Fibroblast of skin of right biceps (primary cell): ENCODE results near the gene PARD6B.
"Not testable (repeated sequence)": the region's sequence is repeated elsewhere in the genome, so short reads cannot be mapped to it uniquely, and the experiment has no call there.

Experiments used
- DNase-seq: peaks from one replicate; pipeline ENCODE4 v3.0.0-alpha.2; 2013

The PARD6B gene

DNA sequence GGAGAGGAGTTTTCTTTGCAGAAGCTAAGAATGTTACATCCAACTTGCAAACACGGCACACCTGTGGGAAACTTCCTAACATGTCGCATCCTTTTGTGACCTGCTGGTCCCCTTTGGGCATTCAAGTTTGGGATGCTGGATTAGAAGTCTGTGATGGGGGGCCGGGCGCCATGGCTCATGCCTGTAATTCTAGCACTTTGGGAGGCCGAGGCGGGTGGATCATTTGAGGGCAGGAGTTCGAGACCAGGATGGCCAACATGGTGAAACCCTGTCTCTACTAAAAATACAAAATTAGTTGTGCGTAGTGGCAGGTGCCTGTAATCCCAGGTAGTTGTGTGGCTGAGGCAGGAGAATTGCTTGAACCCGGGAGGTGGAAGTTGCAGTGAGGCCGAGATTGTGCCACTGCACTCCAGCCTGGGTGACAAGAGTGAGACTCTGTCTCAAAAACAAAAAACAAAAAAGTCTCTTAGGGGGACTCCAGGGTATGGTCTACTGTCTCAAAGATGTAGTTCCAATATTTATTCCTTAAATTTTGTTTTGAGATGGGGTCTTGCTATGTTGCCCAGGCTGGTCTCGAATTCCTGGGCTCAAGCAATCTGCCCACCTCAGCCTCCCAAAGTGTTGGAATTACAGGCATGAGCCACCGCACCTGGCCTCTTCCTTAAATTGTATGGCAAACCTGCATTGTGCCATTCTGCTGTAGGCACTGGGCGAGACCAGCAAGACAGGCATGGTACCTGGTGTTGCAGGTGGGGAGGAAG lies 69.8 kb downstream of the PARD6B start:
- not testable (repeated sequence) for DNase-seq

DNA sequence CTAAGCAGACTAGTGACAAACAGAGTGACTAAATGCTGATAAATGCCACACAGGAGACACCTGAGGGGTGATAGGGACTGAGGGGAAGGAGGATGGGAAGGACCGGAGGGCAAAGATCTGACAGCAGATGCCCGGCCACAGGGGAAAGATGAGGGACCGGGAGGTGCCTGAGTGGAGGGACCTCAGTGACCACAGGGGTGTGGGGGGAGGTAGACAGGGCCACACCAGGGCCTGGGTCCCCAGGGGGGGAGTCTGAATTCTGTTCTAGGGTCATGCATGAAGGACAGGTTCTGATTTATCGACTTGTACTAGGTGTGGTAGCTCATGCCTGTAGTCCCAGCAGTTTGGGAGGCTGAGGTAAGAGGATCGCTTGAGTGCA lies 70.4 kb downstream of the PARD6B start:
- no peak for DNase-seq

DNA sequence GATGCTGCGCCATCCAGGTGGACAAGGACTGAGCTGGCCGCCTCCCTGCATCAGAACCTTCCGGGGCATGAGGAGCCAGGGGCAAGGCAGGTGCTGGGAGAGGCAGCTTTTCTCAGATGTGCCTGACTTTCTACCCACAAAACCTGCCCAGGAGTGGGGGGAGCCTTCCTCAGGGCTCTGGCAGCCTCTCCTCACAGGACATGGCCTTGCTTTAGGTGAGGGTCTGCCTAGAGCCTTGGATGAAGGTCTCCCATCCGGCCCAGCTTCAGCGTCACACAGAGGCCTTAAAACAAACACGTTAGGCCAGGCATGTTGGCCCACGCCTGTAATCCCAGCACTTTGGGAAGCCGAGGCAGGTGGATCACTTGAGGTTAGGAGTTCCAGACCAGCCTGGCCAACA lies 70.9 kb downstream of the PARD6B start:
- no peak for DNase-seq

DNA sequence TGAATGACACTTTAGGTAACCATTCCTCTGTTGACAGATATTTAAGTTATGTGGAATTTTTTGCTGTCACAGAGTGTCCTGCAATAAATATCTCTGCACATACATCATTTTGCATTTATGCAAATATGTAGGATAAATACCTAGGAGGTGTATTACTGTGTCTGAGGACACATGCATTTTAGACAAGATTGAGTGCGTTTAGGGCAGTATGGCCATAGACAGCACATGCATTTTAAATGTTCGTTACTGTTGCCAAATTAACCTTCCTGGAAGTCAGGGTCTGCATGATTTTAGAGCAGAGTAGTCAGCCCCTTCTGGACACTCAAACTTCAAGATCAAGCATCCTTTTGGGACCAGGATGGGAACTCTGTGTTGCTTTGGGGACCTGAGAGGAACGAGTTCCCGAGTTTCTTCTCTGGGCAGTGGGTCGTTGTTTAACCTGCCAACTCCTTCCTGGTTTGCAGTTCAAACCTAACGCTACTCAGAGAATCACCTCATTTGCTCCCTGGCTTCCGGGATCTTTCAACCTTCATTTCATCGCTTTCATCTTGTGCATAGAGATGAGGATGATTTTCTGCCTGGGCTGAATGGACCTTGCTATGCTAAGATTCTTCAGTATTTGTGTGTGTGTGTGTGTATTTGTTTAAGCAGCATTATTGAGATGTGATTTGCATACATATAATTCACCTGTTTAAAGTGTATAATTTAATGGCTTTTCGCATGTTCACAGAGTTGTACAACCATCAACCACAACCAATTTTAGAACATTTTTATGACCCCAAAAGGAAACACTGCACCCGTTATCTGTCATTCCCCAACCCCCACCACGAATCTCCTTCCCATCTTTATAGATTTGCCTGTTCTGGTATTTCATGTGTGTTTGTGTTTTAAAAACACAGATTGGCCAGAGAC lies 73.3 kb downstream of the PARD6B start:
- DNase-seq, result no peak

DNA sequence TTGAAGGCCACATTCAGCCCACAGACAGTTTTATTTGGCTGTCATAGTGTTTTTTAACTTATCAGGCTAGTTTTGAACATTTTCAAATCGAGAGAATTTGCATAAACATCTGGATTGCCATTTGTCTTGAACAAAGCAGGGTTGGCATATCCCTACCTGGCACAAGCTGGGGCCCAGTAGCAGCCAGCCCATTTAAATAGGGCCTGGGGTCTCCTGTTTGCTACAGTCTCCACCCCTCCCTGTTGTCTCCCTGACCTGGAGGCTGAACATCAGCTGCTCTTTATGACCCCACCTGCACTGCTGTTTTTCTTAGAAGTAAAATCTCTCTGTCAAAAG lies 73.9 kb downstream of the PARD6B start:
- DNase-seq, result no peak

DNA sequence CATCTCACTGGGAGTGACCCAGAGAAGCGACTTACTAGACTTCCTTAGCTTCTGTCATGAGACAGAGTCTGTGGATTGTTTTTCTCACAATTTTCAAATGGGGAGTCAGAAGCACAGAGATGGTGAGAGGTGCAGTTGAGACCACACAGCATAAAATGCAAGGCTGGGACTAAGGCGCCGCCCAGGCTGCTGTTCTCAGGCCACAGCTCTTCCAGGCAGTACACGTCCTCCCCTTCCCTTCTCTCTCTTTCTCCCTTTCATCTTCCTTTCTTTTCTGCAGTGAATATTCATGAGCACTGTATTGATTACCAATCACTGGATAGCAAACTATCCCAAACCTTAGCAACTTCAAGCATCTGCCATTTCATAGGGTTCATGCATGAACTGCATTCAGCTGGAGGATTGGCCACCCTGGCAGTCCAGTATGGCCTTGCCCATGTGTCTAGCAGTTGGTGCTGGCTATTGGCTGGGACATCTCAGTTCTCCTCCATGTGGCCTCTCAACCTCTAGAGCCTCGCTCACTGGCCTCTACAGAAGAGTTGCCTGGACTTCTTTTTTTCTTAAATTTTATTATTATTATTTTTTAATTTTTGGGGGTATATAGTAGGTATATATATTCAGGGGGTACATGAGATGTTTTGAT lies 74.9 kb downstream of the PARD6B start:
- no peak for DNase-seq
